IMR-90 (cell line): Measurements from ENCODE around the gene POLD3. TPM values are rescaled to one million over a fixed set of nuclear protein-coding genes. Genes with fewer than 3 reads are reported as not detected.

Experiments
- ATAC-seq: fragments of 200-7000 bp; cut with Tn5 transposase; 2 replicates; pipeline ENCODE4 v1.9.1; 2020; ENCODE audit warnings: low read depth, mild to moderate bottlenecking, moderate library complexity
- BruUV-seq: library from RNA; stranded (reverse); fragments of 400-500 nt; replicated peaks from 2 replicates; lab custom pipeline; 2021; lab: Mats Ljungman, UMichigan
- CTCF ChIA-PET: fragments of 300-600 bp; formaldehyde crosslinking; extraction: SDS; loops from one replicate; lab custom pipeline; 2021; ENCODE audit warnings: antibody characterized with exemption; lab: Yijun Ruan, JAX
- POLR2A ChIA-PET: fragments of 300-600 bp; sonication (Branson Sonifier 250); formaldehyde crosslinking; loops from one replicate; lab custom pipeline; 2022; ENCODE audit warnings: antibody characterized with exemption; ENCODE audit not compliant: unreplicated experiment; lab: Charles Lee
- DNase-seq: peaks from one replicate; pipeline ENCODE4 v3.0.0; 2013
- H2AFZ ChIP-seq: replicated peaks from 2 replicates; pipeline ENCODE3; 2013; ENCODE audit warnings: low read length, mild to moderate bottlenecking; ENCODE audit not compliant: poor library complexity
- H2AK5ac ChIP-seq: 2 replicates; pipeline ENCODE4 v1.6.1; 2013; ENCODE audit warnings: low read depth, low read length, inconsistent platforms
- H2AK9ac ChIP-seq: replicated peaks from 2 replicates; pipeline ENCODE3; 2013; ENCODE audit warnings: mild to moderate bottlenecking, low read depth, low read length, moderate library complexity; ENCODE audit not compliant: poor library complexity
- H2BK120ac ChIP-seq: 2 replicates; pipeline ENCODE4 v1.6.1; 2013; ENCODE audit warnings: low read depth, low read length, inconsistent platforms
- H2BK15ac ChIP-seq: 3 replicates; pipeline ENCODE4 v1.6.1; 2013; ENCODE audit warnings: low read depth, low read length, inconsistent platforms
- H2BK20ac ChIP-seq: 2 replicates; pipeline ENCODE4 v1.6.1; 2013; ENCODE audit warnings: low read depth, mild to moderate bottlenecking, inconsistent platforms, low read length, moderate library complexity
- H2BK5ac ChIP-seq: 2 replicates; pipeline ENCODE4 v1.6.1; 2013; ENCODE audit warnings: mild to moderate bottlenecking, low read depth, low read length, inconsistent platforms; ENCODE audit not compliant: poor library complexity, severe bottlenecking
- H3K14ac ChIP-seq: replicated peaks from 2 replicates; pipeline ENCODE4 v1.6.1; 2013; ENCODE audit warnings: low read depth, low read length, inconsistent platforms
- H3K18ac ChIP-seq: 2 replicates; pipeline ENCODE4 v1.6.1; 2013; ENCODE audit warnings: low read depth, low read length, control low read depth
- H3K23ac ChIP-seq: 2 replicates; pipeline ENCODE4 v1.6.1; 2013; ENCODE audit warnings: low read depth, low read length, inconsistent platforms
- H3K27ac ChIP-seq: 2 replicates; pipeline ENCODE4 v1.5.1; 2013; ENCODE audit warnings: mild to moderate bottlenecking, control low read depth, low read length; ENCODE audit not compliant: insufficient read depth
- H3K27me3 ChIP-seq: 2 replicates; pipeline ENCODE4 v1.6.1; 2013; ENCODE audit warnings: low read length; ENCODE audit not compliant: control insufficient read depth, insufficient read depth
- H3K36me3 ChIP-seq: 2 replicates; pipeline ENCODE4 v1.6.1; 2013; ENCODE audit warnings: low read length, mixed read lengths; ENCODE audit not compliant: control insufficient read depth, insufficient read depth
- H3K4ac ChIP-seq: 2 replicates; pipeline ENCODE4 v1.6.1; 2013; ENCODE audit warnings: low read depth, low read length, inconsistent platforms
- H3K4me1 ChIP-seq: 2 replicates; pipeline ENCODE4 v1.6.1; 2013; ENCODE audit warnings: low read length, mixed read lengths; ENCODE audit not compliant: control insufficient read depth, insufficient read depth
- H3K4me2 ChIP-seq: 2 replicates; pipeline ENCODE4 v1.6.1; 2013; ENCODE audit warnings: low read depth, mild to moderate bottlenecking, control low read depth, low read length, moderate library complexity
- H3K4me3 ChIP-seq: 2 replicates; pipeline ENCODE4 v1.5.1; 2013; ENCODE audit warnings: low read depth, mild to moderate bottlenecking, control low read depth, low read length, moderate library complexity; ENCODE audit not compliant: insufficient read depth
- H3K56ac ChIP-seq: 2 replicates; pipeline ENCODE4 v1.6.1; 2013; ENCODE audit warnings: low read length, inconsistent platforms; ENCODE audit not compliant: insufficient read depth; ENCODE audit errors: extremely low read depth
- H3K79me1 ChIP-seq, 2 experiments: 2 replicates each; pipeline ENCODE4 v1.6.1; 2013; ENCODE audit warnings: low read length in 2 of 2, inconsistent platforms in 1 of 2, low read depth in 1 of 2
- H3K9ac ChIP-seq: 2 replicates; pipeline ENCODE4 v1.6.1; 2013; ENCODE audit warnings: low read depth, low read length, control low read depth
- H3K9me1 ChIP-seq: 2 replicates; pipeline ENCODE4 v1.6.1; 2013; ENCODE audit warnings: low read length, inconsistent platforms; ENCODE audit not compliant: insufficient read depth
- H3K9me3 ChIP-seq: 2 replicates; pipeline ENCODE4 v1.6.1; 2013; ENCODE audit warnings: low read length; ENCODE audit not compliant: control insufficient read depth, insufficient read depth
- H4K20me1 ChIP-seq: 2 replicates; pipeline ENCODE4 v1.6.1; 2013; ENCODE audit warnings: low read length, inconsistent platforms; ENCODE audit not compliant: insufficient read depth
- H4K5ac ChIP-seq: 2 replicates; pipeline ENCODE4 v1.6.1; 2013; ENCODE audit warnings: mild to moderate bottlenecking, low read depth, low read length, control low read depth
- H4K8ac ChIP-seq, 2 experiments: 2 replicates each; pipeline ENCODE4 v1.6.1; 2013; ENCODE audit warnings: low read depth in 2 of 2, low read length in 2 of 2, control low read depth in 1 of 2, inconsistent platforms in 1 of 2
- H4K91ac ChIP-seq: 2 replicates; pipeline ENCODE4 v1.6.1; 2013; ENCODE audit warnings: low read depth, low read length, inconsistent platforms; ENCODE audit not compliant: insufficient read depth
- BHLHE40 ChIP-seq: fragments of 150-350 bp; IDR thresholded peaks from 2 replicates; pipeline ENCODE4 v1.6.1; 2016; ENCODE audit warnings: mild to moderate bottlenecking, low read depth, low read length
- CEBPB ChIP-seq: IDR thresholded peaks from 2 replicates; pipeline ENCODE4 v1.6.1; 2012; ENCODE audit warnings: low read depth, low read length, improper control_type of control experiment
- CHD1 ChIP-seq: IDR thresholded peaks from 2 replicates; pipeline ENCODE4 v1.6.1; 2012; ENCODE audit warnings: low read depth, low read length, improper control_type of control experiment
- FOS ChIP-seq: fragments of 150-350 bp; IDR thresholded peaks from 2 replicates; pipeline ENCODE4 v1.6.1; 2016; ENCODE audit warnings: low read depth, low read length
- MAFK ChIP-seq: IDR thresholded peaks from 2 replicates; pipeline ENCODE4 v1.6.1; 2012; ENCODE audit warnings: low read depth, low read length, improper control_type of control experiment
- MAZ ChIP-seq: IDR thresholded peaks from 2 replicates; pipeline ENCODE4 v1.6.1; 2012; ENCODE audit warnings: low read depth, mild to moderate bottlenecking, low read length, improper control_type of control experiment, moderate library complexity, borderline replicate concordance
- MXI1 ChIP-seq: IDR thresholded peaks from 2 replicates; pipeline ENCODE4 v1.6.1; 2012; ENCODE audit warnings: low read depth, mild to moderate bottlenecking, low read length, moderate library complexity, borderline replicate concordance
- NFE2L2 ChIP-seq: fragments of 150-350 bp; IDR thresholded peaks from 2 replicates; pipeline ENCODE4 v1.6.1; 2016; ENCODE audit warnings: low read depth, mild to moderate bottlenecking, low read length
- POLR2A ChIP-seq: IDR thresholded peaks from 2 replicates; pipeline ENCODE4 v1.6.1; 2012; ENCODE audit warnings: mild to moderate bottlenecking, low read depth, low read length
- RAD21 ChIP-seq: IDR thresholded peaks from 2 replicates; pipeline ENCODE4 v1.6.1; 2012; ENCODE audit warnings: low read length, improper control_type of control experiment
- RCOR1 ChIP-seq: IDR thresholded peaks from 2 replicates; pipeline ENCODE4 v1.6.1; 2012; ENCODE audit warnings: mild to moderate bottlenecking, low read length, improper control_type of control experiment; ENCODE audit not compliant: insufficient replicate concordance
- RFX5 ChIP-seq: IDR thresholded peaks from 2 replicates; pipeline ENCODE4 v1.8.0; 2012; ENCODE audit warnings: low read depth, mild to moderate bottlenecking, low read length, moderate library complexity
- SMC3 ChIP-seq: fragments of 150-350 bp; IDR thresholded peaks from 2 replicates; pipeline ENCODE4 v1.6.1; 2016; ENCODE audit warnings: low read depth, mild to moderate bottlenecking, antibody characterized with exemption, low read length, moderate library complexity
- WGBS, 2 experiments: methylation state at CpG; one replicate each; pipeline versions ENCODE4 v1.1.5 to v1.1.7; 2013; ENCODE audit warnings: missing lambda C conversion rate in 2 of 2; ENCODE audit not compliant: insufficient read length in 1 of 2; ENCODE audit errors: extremely low coverage in 2 of 2; 5-methylcytosine and 5-hydroxymethylcytosine counted together
- dilution Hi-C: fragments of 300-500 bp; cut with HindIII; formaldehyde crosslinking; loops from one replicate; pipeline ENCODE4 v1.14.3; 2018; ENCODE audit warnings: low sequenced_read_pairs; ENCODE audit not compliant: unreplicated experiment
- in situ Hi-C: fragments of 300-500 bp; cut with MboI; formaldehyde crosslinking; loops from 3 replicates; pipeline ENCODE4 v1.14.3; 2019; ENCODE audit warnings: low sequenced_read_pairs, inconsistent platforms, mixed read lengths
- intact Hi-C: fragments of 100-400 bp; cut with micrococcal nuclease; formaldehyde crosslinking; loops from 2 replicates; pipeline ENCODE4 v1.10.0; 2022
- polyA plus RNA-seq, 3 experiments: library from polyadenylated mRNA; depleted of rRNA; stranded (reverse); fragments of >200 nt; gene quantifications; 2 replicates each; pipeline ENCODE4 v1.2.3, GENCODE V29; 2012; ENCODE audit warnings: low replicate concordance in 1 of 3
- total RNA-seq: library from RNA; depleted of rRNA; stranded (reverse); fragments of >200 nt; gene quantifications from 2 replicates; pipeline ENCODE4 v1.2.3, GENCODE V29; 2012
- TF ChIP-seq, protein P1 (sequence below): fragments of 150-350 bp; IDR thresholded peaks from 2 replicates; pipeline ENCODE4 v1.6.1; 2016; ENCODE audit warnings: low read depth, mild to moderate bottlenecking, low read length, moderate library complexity, borderline replicate concordance
- TF ChIP-seq, protein P2 (sequence below): conservative IDR thresholded peaks from 2 replicates; pipeline ENCODE4 v1.5.1; 2012; ENCODE audit warnings: mild to moderate bottlenecking, low read depth, low read length, improper control_type of control experiment
- TF ChIP-seq, protein P3 (sequence below): fragments of 150-350 bp; IDR thresholded peaks from 2 replicates; pipeline ENCODE4 v1.6.1; 2017; ENCODE audit warnings: mild to moderate bottlenecking, antibody characterized with exemption, low read length, low read depth

The POLD3 gene
- total and polyA plus RNA-seq, 2 of the 4 experiments (the other 2 are of a cell fraction) = 9.1 to 9.2 TPM

DNA sequence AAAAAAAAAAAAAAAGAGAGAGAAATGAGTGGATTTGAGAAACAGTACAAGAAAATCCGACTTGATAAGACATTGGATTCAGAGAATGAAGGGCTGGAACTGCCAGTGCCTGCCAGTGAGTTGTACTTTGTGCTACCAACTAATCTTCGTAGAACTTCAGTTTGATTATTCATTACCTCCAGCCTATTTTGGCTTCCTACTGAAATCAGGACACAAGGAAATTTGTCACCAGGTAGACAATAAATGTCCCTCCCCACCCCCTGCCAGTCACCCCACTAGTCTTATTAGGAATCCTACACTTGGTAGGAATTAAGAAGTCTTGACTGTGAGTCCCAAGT is 21.4 kb upstream of the POLD3 start:
- DNase-seq (no peak), ATAC-seq (no peak)
- Histone ChIP-seq H3K4ac (no peak overlapping the region), H4K20me1 (no peaks in the 10 kb centered on the region), H3K36me3 (no peaks in the 10 kb centered on the region), H3K4me1 (no peaks in the 10 kb centered on the region), H3K23ac (no peak overlapping the region), H3K56ac (no peak overlapping the region), H2BK15ac (no peak overlapping the region), H3K27me3 (peaks cover 16% of the 10 kb centered on the region), H3K18ac (no peak overlapping the region), H3K14ac (no peak overlapping the region), H2AK9ac (no peak overlapping the region), H3K4me2 (no peak overlapping the region), H4K5ac (no peak overlapping the region), H3K9me1 (no peaks in the 10 kb centered on the region), H2AK5ac (no peak overlapping the region), H3K9ac (no peak overlapping the region), H2BK120ac (no peak overlapping the region), H3K9me3 (no peaks in the 10 kb centered on the region), H2BK20ac (no peak overlapping the region), H2BK5ac (no peak overlapping the region), H4K91ac (no peak overlapping the region), H3K79me1 (no peaks in the 10 kb centered on the region), H2AFZ (no peak overlapping the region), H3K27ac (no peak overlapping the region), H3K4me3 (no peak overlapping the region), H4K8ac (no peak overlapping the region)
- in situ Hi-C loops (loop anchor here (5.0 kb wide), 2 partner anchors 119 to 314 kb away; no protein-coding TSS in a partner anchor), intact Hi-C loops (loop anchor here (5.0 kb wide), 1 partner anchor 314 kb away; no protein-coding TSS in a partner anchor), dilution Hi-C loops (no loop called here)
- WGBS, 2 experiments = no CpG with 5 or more reads among the region's 2 CpGs
- TF ChIP-seq RAD21 (no peak), POLR2A (no peak), NFE2L2 (no peak), CHD1 (no peak), MAFK (no peak), MAZ (no peak), RFX5 (no peak), MXI1 (no peak), SMC3 (no peak), RCOR1 (no peak), FOS (no peak), BHLHE40 (no peak), CEBPB (no peak)
- TF ChIP-seq, protein P1, sequence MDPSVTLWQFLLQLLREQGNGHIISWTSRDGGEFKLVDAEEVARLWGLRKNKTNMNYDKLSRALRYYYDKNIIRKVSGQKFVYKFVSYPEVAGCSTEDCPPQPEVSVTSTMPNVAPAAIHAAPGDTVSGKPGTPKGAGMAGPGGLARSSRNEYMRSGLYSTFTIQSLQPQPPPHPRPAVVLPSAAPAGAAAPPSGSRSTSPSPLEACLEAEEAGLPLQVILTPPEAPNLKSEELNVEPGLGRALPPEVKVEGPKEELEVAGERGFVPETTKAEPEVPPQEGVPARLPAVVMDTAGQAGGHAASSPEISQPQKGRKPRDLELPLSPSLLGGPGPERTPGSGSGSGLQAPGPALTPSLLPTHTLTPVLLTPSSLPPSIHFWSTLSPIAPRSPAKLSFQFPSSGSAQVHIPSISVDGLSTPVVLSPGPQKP = no peak
- TF ChIP-seq, protein P2, sequence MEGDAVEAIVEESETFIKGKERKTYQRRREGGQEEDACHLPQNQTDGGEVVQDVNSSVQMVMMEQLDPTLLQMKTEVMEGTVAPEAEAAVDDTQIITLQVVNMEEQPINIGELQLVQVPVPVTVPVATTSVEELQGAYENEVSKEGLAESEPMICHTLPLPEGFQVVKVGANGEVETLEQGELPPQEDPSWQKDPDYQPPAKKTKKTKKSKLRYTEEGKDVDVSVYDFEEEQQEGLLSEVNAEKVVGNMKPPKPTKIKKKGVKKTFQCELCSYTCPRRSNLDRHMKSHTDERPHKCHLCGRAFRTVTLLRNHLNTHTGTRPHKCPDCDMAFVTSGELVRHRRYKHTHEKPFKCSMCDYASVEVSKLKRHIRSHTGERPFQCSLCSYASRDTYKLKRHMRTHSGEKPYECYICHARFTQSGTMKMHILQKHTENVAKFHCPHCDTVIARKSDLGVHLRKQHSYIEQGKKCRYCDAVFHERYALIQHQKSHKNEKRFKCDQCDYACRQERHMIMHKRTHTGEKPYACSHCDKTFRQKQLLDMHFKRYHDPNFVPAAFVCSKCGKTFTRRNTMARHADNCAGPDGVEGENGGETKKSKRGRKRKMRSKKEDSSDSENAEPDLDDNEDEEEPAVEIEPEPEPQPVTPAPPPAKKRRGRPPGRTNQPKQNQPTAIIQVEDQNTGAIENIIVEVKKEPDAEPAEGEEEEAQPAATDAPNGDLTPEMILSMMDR = no peak
- TF ChIP-seq, protein P3, sequence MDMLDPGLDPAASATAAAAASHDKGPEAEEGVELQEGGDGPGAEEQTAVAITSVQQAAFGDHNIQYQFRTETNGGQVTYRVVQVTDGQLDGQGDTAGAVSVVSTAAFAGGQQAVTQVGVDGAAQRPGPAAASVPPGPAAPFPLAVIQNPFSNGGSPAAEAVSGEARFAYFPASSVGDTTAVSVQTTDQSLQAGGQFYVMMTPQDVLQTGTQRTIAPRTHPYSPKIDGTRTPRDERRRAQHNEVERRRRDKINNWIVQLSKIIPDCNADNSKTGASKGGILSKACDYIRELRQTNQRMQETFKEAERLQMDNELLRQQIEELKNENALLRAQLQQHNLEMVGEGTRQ = no peak
- POLR2A ChIA-PET = no interaction called here
- BruUV-seq = no TSS peak
- CTCF ChIA-PET = interaction anchor here (0.6 to 3.2 kb wide), 9 partner anchors 11 to 1059 kb away, joined by 3 to 21 read pairs (median 4); no protein-coding TSS in a partner anchor
